ENCODE results near the gene EIF3K.

The EIF3K gene

DNA sequence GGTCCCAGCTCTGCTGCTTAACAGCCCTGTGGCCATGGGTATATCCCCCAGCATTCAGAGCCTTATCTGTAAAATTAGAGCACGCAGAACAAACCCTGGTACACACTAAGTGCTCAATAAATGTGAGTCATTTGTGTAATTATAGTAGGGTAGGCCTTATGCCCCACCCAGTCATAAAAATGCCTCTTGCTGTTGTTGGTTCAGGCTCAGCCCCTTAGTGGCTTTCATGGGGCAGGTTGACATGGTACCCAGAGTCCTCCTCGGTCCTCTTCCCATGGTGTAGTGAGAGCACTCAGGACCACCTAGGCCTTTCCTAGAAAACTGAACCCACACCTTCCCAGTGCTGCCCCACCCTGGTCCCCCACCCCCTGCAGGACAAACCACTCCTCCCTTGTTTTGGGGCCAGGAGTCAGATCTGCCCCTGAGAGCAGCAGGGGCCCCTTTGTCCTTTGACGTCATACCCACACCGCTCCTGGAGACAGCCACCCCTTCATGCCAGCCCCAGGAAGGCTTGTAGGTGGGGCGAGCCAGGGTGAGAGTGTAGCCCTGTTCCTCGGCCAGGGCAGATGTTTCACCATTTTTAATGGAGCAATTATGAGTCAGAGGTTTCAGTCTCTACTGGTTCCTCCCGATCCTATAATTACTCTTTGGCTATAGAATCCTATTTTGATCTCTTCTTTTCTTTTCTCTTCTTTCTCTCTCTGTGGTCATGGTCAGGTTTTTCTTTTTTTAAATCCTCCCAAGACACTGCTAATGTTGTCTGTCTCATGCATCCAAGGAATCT lies 65.3 kb downstream of the EIF3K start:
- no peak for DNase-seq (ENCODE audit: low spot score)

DNA sequence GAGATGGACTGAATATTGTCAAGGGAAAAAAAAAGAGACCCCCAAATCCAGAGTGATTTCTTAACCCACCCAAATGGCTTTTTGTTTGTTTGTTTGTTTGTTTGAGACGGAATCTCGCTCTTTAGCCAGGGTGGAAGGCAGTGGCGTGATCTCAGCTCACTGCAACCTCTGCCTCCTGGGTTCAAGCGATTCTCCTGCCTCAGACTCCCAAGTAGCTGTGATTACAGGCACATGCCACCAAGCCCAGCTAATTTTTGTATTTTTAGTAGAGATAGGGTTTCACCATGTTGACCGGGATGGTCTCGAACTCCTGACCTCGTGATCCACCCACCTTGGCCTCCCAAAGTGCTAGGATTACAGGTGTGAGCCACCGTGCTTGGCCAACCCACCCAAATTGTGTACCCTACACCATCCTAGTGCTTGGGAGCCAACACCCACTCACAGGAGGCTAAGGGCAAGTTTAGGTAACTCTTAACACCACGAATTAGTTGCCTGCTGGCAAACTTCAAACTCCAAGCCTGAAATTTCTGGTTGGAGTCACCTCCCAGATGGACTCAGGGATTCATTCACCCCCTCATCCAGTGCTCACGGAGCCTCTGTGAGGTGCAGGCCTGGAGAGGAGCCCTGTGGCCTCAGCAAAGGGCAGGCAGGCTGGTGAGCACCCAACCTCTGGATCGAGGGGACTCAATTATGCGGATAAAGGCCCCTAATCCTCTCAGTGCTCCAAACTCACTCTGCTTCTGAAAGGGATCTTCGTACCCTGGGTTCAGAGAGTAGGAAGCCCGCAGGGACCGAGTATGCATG lies 66.1 kb downstream of the EIF3K start:
- DNase-seq (ENCODE audit: low spot score), result no peak

DNA sequence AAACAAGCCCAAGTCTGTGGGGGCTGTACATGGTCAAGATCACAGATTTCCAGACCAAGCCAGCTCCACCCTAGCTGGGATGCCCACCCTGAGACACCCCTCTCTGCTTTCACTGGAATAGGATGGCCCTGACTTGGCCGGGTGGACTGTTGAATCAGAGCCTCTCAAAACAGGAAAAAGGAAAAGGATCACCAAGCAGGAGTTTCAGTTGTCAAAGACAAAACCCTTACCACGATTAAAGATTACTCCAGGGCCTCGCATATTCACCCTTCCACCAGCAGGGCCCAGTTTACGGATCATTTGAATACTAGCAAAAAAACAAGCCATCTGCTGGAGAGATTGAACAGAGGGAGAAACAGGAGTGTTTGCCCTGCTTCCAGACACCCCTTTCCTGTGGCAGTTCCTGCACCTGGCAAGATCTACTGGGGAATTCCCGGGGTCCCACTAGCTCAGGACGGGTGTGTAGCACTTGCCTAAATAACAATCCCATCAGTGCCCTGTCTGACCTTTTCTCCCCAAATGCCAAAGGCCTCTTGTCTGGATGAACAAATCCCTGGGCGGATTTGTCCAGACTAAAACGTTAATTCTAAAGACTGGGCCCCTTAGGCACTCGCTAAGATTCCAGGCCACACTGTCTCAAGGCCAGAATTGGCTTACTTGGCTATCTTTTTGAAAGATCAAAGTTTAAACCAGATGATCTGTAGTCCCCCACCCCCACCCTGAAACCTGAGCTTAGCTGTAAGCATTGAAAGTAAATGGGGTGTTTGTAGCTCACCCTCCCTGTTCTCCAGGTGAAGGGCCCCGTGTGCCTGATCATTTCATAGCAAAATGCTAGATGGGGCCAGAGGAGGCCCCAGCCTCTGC lies 66.9 kb downstream of the EIF3K start:
- DNase-seq (ENCODE audit: low spot score), result no peak

DNA sequence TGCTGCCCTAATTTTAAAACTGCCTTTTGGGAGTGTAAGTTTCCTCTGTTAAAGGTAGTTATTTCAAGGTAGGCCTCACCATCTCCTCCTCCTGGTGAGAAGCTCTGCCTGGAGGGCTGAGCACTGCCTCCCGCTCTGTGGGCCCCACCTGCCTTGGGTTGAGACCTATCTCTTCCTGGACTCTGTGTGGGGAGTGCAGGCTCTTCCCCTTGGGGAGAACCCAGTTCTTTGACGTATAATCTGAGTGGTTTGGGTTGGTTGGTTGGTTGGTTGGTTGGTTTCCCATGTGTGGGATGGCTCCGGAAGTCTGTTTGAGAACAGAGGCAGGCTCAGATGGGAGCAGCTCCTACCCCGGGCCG lies 67.5 kb downstream of the EIF3K start:
- no peak for DNase-seq (ENCODE audit: low spot score)

Data from HuH-7.5 (cell line).